ENCODE measurements around the gene PPP2R5C. TPM values are rescaled to one million over a fixed set of nuclear protein-coding genes. Genes with fewer than 3 reads are reported as not detected.

The PPP2R5C gene
- total and polyA plus RNA-seq, 2 of the 8 experiments (the other 6 are each of a cell fraction or from before 2014, with no cell fraction given), result 49.6 to 95.9 TPM

GRCh38 chr14:101929946-101930345 is 168.4 kb downstream of the PPP2R5C start (continued):
- TF ChIP-seq CHD7 (IDR thresholded peaks at IDR 0.05; ENCODE audit: insufficient replicate concordance, low read length) (no peak), SIRT6 (IDR thresholded peaks at IDR 0.05; ENCODE audit: low read length) (no peak), CHD2 (IDR thresholded peaks at IDR 0.05; ENCODE audit: low read length) (no peak), KDM1A (IDR thresholded peaks at IDR 0.05; ENCODE audit: borderline replicate concordance, low read length) (no peak), JUND (IDR thresholded peaks at IDR 0.05; ENCODE audit: low read length) (no peak), CHD1 (IDR thresholded peaks at IDR 0.05; ENCODE audit: low read depth, low read length) (no peak), BACH1 (IDR thresholded peaks at IDR 0.05; ENCODE audit: low read length) (no peak), RNF2 (IDR thresholded peaks at IDR 0.05; ENCODE audit: borderline replicate concordance, low read depth, low read length, missing control alignments, poor library complexity, severe bottlenecking) (no peak), HDAC2 (IDR thresholded peaks at IDR 0.05; ENCODE audit: borderline replicate concordance in 1 of 2, low read depth in 2 of 2, low read length in 2 of 2) (no peak)
